Measurements from ENCODE around the gene IFT43.

Gene IFT43

GRCh38 chr14:75985618-75986438 lies at the start of gene IFT43:
Gene IFT43, plus strand, starts transcription at chr14:75985763. Its CDS starts 24 bp downstream, at chr14:75985787.
- no peak for DNase-seq

- DNase-seq, result no peak
Measured at GRCh38 chr14:75939200-75939599, 46.4 kb upstream of the IFT43 start.

- DNase-seq, result no peak
Measured at GRCh38 chr14:75941030-75941429, 44.5 kb upstream of the IFT43 start.

GRCh38 chr14:75944607-75945241 lies 40.8 kb upstream of the IFT43 start:
- no peak for DNase-seq

- no peak for DNase-seq
Measured at GRCh38 chr14:75946785-75947184, 38.8 kb upstream of the IFT43 start.

GRCh38 chr14:75952489-75952888 lies 33.1 kb upstream of the IFT43 start:
- DNase-seq, result no peak

- DNase-seq, result no peak
Measured at GRCh38 chr14:75959031-75959430, 26.5 kb upstream of the IFT43 start.

- DNase-seq, result no peak
Measured at GRCh38 chr14:75960231-75960630, 25.3 kb upstream of the IFT43 start.

- DNase-seq, result no peak
Measured at GRCh38 chr14:75961662-75962061, 23.9 kb upstream of the IFT43 start.

- DNase-seq, result no peak
Measured at GRCh38 chr14:75967866-75968265, 17.7 kb upstream of the IFT43 start.

- DNase-seq, result no peak
Measured at GRCh38 chr14:75968456-75968855, 17.1 kb upstream of the IFT43 start.

- no peak for DNase-seq
Measured at GRCh38 chr14:75969126-75969525, 16.4 kb upstream of the IFT43 start.

- DNase-seq, result no peak
Measured at GRCh38 chr14:75969891-75970290, 15.7 kb upstream of the IFT43 start.

GRCh38 chr14:75970989-75971388 lies 14.6 kb upstream of the IFT43 start:
- no peak for DNase-seq

GRCh38 chr14:75971509-75971908 lies 14.1 kb upstream of the IFT43 start:
- no peak for DNase-seq

GRCh38 chr14:75972801-75973421 lies 12.7 kb upstream of the IFT43 start:
- no peak for DNase-seq

GRCh38 chr14:75976826-75977581 lies 8.6 kb upstream of the IFT43 start:
- no peak for DNase-seq

- DNase-seq, result no peak
Measured at GRCh38 chr14:75977582-75977943, 8.0 kb upstream of the IFT43 start.

- no peak for DNase-seq
Measured at GRCh38 chr14:75978249-75978731, 7.3 kb upstream of the IFT43 start.

GRCh38 chr14:75979071-75979571 lies 6.4 kb upstream of the IFT43 start:
- DNase-seq, result no peak

GRCh38 chr14:75979648-75980565 lies 5.7 kb upstream of the IFT43 start:
- DNase-seq, result no peak

- no peak for DNase-seq
Measured at GRCh38 chr14:75980856-75981255, 4.7 kb upstream of the IFT43 start.

Data from cortex of kidney (tissue), 1 donor.